GM18870 (cell line): ENCODE measurements around the gene CNTN4.
A peak's percentile ranks its signal among the peaks of the same experiment; 100 is the strongest.
"Not testable (repeated sequence)": the region's sequence is repeated elsewhere in the genome, so short reads cannot be mapped to it uniquely, and the experiment has no call there.

ENCODE experiments used
- ATAC-seq: cut with Tn5 transposase; IDR thresholded peaks from one replicate; pipeline ENCODE4 v1.9.1; 2021; ENCODE audit warnings: moderate library complexity; ENCODE audit not compliant: unreplicated experiment

CNTN4 gene

DNA sequence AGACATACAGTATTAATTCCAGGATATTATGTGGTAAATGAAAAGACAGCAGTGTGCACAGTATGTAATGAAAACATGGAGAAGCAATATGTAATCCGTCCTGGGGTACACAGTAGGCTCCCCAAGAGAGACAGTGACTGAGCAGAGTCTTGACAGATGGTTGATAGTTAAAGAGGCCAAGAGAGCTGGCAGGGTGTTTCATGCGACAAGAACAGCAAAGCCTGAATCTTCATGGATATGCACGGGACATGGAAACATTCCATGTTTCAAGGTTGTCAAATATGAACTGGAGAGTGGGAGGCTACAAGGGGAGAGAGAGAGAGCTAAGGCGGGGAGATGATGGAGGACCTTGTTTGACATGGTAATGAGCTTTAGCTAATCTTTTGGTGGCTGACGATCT, 673.1 kb downstream of the CNTN4 start:
- no peak for ATAC-seq

DNA sequence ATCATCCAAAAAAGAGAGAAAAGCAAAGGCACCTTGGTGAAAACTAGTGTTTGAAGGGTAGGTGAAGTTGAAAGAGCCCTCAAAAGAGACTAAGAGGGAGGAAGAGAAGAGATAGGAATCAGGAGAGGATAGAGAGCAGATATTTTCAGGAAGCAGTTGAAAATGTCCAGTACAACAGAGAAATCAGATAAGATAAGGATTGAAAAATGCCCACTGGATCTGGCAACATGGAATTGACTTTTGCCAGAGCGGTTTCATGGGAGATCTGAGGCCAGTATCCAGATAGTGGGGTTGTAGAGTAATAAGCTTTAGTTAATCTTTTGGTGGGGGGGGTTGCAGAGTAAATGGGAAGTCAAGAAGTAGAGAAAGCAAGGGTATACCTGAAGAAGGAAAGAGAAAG, 674.1 kb downstream of the CNTN4 start:
- no peak for ATAC-seq

DNA sequence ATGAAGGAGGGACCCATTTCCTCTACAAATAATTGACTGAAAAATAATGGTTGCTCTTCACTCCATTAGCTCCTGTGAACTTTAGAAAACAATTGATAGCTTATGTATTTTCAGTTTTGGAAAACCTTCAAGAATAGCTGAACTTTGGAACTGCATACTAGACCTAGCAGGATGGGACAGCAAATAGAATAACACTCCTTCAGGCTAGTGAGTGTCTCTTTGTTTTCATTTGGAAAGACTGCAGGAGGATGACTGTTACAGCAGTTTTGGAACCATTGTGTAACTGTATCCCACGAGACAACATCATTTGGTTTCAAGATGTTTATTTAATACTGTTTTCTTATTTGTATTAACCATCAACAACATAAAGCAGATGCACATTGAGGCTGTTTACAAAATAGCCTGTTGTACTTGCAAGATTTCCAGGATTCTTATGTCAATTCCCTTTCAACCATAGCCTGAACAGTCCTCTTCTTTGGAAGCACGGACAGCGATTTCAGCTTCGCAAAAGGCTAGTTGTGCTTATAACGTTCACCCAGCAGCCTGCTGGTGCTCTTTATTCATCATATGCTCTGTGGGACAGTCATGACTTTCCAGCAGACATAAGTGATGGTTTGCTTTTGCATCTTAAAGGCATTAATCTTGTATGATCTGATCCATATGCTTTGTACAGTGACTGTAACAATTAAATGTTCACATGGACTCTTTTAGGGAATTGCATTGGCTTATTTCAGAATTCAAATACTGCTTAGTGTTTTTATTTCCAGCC, 676.0 kb downstream of the CNTN4 start:
- ATAC-seq, result no peak

DNA sequence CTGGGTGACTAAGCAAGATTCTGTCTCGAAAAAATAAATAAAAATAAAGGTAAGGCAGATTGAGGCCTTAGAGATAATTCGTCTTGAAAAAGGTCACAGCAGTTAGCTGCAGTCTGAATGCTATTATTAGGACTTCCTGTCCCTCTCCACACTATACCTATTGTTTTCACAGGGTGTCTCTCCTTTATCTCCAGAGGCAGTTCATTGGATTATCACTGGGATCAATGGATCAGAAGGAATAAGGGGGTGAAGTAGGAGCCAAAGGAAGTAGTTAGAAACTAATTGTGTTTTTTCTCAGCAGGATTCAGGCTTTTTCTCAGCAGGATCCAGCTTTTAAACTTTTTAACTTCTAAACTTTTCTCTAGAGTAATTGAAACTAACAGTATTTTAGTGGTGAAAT, 684.6 kb downstream of the CNTN4 start:
- no peak for ATAC-seq

DNA sequence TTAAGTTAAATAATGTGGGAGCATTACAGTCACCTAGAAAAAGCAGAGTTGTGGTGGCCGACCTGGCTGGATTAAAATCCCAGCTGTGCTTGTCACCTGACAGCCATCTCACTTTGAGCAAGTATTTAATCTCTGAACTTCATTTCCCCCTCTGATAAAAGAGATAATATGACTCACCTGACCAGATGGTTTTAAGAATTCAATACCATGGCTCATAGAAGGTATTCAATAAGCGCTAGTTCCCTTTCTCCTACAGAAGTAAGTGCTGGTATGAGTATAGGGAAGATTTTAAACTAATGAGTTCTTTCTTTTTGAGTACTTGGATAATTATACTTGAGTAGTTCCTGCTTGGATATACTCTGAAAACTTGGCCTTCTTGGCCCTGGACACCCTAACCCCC, 686.0 kb downstream of the CNTN4 start:
- ATAC-seq, result no peak

DNA sequence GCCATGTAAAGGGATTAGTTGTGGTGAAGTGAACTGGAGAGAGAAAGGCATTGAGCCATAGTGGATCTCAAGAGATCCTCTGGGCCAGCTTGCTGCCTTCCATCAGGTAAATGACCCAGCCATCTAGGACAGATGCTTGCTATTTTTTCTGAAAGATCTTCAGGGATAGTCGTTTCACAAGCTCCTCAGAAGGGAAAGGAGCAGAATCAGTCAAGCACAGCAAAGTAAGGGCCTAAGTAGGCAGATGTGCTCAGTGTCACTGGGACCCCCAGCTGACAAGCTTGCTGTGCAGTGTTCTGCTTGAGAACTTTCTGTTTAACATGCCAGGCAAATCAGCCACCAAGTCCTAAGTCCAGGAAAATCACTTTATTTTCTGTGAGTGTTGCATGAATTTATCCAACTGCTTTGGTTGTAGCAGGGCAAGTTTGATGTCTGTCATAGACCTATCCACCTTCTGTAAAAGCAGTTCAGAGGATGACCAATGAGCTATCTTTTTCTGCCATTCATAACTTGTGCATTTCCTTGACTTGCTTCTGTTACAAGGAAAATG, 691.7 kb downstream of the CNTN4 start:
- no peak for ATAC-seq

DNA sequence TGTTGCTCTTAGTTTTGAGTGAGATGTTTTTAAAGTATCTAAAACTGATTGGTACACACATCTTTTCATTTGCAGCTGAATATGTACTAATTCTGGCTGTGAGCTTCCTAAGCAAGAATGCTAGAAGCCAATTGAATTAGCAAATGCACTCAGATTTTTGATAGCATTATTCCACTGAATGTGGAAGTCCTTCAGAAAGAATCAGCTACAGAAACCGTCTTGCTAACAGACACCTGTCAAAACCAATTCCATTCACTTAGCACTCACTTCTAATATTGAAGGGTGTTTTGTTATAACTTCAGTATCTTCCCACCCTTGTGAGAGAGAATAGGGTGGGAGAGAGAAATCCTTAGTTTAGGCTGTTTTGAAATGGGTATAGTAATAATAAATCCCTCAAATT, 693.8 kb downstream of the CNTN4 start:
- ATAC-seq, result no peak

DNA sequence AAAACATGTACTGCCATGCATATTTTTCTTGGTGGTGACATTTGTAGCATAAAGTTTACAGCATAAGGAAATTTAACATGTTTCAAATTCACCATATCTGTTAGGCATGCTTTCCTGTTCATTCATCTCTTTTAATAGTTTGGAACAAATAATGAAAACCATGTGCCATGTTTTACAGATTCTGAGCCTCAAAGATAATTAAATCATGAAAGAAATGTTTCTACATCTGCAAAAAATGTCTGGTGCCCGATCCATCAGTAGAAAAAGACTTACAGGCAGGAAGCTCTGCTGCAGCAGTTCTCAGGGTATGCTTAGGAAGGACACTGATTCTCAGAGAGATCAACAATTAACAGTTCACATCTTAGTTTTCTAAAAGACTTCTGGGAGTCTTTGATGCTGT, 695.3 kb downstream of the CNTN4 start:
- no peak for ATAC-seq

DNA sequence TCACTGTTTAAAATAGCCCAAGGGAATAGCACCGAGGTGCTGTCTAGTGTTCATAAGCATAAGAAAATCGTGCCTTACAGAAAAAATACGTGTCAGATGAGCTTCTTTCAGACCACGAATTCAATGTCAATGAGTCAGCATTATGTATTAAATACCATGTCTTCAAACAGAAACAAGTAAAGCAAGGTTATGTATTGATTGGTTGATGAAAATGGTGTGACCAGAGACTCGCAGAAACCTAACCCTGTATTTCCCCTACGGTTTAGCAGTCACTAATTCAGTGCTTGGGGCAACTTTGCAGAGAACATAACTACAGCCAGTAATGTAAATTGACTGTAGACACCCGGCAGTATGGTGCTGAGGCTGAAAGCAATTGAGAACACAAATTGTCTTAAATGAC, 703.8 kb downstream of the CNTN4 start:
- peak; percentile 73 for ATAC-seq

DNA sequence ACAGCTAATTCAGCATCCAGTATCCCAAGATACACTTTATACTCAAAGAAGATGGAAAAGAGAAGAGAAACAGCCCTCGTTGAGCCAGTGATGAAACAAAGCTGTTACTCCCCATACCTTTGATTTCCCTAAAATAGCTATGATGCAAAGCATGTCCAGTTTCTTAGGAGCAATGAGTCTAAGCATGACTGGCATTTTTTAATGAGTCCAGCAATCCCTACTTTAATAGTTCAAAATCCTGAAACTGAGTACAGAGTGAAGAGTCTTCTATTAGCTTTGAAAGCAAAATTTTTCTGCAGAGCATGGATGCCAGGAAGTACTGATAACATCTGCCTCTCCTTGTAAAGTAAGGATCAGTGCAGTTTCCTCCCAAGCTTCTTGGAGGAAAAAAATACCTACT, 708.8 kb downstream of the CNTN4 start:
- no peak for ATAC-seq

DNA sequence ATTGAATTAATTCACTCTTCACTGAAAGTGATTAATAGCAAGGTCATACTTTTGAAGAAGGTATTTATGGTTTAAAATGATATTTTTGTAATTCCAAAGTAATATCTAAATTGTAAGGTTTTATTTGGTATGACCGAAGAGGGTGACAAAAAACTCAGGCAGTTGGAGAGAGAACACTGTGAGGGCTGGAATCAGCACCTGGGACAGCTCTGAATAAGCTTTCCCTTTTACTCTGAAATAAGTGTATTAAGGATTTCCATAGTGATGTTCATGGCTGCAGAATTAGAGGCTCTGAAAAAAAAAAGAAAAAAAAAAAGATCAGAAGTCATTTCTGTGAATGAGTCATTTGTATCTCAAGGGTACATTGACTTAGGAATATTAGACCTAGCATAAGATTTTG, 712.1 kb downstream of the CNTN4 start:
- ATAC-seq, result no peak

DNA sequence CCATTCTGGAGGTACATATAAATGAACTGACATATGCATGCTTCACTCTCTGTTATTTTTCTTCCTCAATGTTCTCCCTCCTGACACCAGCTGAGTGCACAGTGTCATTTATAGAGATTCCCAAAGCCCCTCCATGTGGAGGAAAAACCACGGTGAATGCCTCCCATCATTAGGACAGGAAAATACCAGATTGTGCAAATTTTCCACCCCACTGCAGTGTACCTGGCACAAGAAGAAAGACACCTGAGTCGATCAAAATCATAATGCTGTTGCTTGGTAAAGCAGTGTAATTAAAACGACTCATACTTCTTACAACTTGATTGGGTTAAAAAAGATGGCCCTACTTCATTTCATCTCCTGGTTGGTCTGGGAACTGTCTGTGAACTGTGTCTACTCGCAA, 720.9 kb downstream of the CNTN4 start:
- ATAC-seq, result no peak

DNA sequence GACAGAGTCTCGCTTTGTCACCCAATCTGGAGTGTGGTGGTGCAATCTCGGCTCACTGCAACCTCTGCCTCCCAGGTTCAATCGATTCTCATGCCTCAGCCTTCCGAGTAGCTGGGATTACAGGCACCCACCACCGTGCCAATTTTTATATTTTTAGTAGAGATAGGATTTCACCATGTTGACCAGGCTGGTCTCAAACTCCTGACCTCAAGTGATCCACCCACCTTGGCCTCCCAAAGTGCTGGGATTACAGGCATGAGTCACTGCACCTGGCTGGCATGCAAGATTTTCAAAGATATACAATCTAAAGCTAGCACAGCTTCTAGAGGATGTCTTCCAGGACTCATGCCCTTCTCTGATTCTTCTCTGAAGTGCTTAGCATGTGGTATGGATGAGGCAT, 722.3 kb downstream of the CNTN4 start:
- ATAC-seq, result not testable (repeated sequence)

DNA sequence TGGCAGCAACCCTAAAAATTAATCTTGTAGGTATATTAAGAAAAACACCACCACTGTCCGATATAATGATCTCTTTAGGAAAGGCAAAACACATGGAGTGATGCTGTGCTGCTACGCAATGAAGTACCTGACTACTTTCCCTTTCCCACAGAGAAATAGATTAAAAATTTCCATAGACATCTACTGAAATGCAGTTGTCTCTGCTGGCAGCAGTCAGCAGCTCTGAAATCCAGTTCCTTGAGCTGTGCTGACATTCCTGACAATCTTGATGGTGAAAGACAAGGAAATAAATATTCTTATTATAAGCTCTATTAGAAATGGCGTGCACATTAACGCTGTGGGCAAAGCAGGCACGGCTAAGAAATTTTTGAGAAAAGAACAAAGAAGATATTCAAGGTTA, 723.9 kb downstream of the CNTN4 start:
- no peak for ATAC-seq

DNA sequence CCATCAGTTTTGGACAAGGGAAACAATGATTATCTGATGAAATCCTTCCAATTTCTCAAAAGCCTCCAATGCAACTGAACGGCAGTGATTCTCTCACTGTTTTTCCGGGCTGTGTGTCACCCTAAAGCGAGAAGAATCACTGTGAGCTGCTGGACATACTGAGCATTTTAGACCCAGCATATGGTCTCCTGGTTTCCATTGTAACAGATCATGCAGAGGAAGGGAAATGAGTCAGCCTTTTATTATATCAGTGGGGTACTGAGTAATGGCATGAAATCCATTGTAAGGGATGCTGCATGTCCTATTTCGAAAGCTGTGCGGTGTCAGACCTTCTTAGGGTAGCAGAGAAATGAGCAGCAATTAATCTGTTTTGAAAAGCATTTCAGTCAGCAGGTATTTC, 724.4 kb downstream of the CNTN4 start:
- no peak for ATAC-seq

DNA sequence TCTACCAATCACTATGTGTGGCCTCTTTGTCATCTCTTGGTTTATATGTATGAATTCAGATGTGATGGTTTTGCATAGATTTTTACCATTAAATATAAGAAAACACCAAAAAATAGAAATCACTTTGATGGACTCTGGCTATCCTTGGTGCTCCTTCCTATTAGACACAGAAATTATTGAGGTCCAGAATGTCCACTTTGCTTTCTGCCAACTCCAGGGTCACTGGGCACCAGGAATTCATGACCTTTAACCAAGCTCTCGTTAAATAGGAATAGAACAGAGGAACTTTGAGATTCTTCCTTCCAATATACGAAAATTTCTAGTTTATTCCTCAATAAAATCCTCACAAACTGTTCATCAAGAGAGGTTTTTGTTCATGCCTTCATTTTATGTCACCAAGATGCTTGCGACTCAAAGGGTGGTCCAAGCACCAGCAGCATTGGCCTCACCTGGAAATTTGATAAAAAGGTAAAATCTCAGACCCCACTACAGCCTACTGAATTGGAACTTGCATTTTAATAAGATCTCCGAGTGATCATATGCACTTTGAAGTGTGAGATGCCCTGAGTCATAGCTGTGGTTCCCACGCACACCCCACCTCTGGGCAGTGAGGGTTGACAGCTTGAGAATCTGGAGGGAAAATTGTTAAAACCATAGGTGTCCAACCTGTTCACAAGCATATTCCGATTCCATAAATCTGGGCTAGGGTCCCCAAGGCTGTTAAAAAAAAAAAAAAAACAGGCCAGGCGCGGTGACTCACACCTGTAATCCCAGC, 725.0 kb downstream of the CNTN4 start:
- no peak for ATAC-seq

DNA sequence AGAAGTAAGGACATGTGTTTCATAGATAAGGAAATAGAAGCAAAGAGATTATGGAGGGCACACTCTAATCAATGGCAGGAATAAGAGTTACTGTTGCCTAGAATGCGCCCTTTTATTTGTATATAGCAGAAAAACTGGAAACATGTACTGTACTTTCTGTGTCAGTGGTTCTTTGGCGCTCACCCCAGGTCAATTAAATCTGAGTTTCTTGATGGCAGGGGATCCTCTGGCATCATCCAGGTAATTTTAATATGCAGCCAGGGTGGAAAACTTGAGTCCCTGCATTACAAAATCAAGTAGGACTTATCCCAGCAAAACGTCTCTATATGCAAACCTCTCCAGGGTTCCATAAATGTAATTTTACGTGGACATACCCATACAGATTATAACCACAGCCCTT, 727.4 kb downstream of the CNTN4 start:
- no peak for ATAC-seq

DNA sequence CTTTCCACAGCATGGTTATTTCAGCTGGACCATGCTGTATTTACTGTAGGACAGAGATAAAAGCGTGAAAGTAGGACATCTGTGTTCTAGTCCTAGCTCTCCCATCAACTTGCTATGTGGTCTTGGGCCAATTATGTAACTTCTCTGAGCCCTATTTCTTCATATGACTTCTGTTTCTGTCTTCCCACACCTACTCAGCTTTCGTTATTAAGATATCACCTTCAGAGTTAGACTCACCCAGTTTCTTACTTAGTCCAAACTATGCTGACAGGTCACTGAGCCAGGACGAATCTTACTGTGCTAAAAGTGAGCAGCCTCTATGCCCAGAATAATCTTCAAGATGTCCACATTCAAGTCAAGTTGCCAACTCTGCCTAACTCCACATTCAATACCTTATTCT, 727.8 kb downstream of the CNTN4 start:
- ATAC-seq, result peak; percentile 55

DNA sequence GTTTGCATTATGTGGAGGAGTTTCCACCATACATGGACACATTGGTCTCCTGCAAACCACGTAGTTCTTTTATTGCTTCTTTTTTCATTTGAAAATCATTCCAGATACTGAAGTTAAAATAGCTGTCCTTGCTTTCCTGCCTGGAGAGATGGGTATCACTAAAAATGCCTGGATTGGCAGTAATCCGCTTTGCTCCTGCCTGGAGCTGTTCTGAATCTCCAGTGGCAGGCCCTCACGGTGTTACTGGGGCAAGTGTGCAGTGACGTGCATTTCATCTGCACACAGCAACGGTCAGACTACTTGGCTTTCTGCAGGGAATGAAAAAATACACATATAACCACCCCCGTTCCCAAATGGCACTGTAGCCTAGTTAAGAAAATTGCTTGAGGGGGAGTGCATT, 738.6 kb downstream of the CNTN4 start:
- no peak for ATAC-seq

DNA sequence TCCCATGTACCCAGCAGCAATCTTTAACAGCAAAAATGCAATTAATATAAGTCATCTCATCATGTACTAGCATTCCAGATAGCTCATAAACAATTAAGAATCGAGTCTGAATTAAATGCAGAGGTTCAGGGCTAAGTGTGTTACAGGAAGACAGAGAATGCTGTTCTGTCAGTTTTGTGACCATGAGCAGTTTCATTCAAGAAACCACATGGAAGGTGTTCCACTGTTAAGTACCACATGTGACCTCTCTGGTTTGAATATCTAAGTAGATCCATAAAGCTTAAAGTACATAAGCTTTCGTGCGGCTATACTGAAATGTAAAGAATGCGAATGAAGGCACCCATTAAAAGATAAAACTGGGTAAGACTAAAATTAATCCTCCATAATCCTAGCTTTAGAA, 739.2 kb downstream of the CNTN4 start:
- no peak for ATAC-seq

DNA sequence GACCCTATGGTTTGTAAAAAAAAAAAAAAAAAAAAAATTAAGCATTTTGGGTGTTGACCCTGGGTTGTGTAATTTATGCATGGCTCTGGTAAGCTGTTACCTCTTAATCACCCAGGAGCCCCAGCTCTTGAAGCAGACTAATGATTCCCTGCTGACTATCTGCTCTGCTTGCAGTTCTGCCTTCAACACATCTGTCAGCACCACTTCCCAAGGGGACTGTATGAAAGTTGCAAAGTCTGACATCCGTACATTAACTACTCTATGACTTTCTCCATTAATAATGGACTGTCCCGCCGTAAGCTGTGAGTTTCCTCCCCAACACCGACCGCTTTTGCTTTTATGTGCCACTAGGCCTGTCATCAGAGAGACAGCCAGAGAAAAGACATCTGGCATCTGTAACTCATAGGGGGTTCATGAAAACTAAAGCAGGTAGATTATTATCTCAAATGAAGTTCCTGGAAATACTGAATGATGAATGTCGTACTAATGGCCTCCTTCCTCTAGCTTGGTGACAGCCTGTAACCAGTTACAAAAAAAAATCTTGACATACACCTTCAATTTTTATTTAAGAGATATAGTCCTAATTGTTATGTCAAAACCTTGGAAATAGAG, 740.0 kb downstream of the CNTN4 start:
- ATAC-seq, result no peak

DNA sequence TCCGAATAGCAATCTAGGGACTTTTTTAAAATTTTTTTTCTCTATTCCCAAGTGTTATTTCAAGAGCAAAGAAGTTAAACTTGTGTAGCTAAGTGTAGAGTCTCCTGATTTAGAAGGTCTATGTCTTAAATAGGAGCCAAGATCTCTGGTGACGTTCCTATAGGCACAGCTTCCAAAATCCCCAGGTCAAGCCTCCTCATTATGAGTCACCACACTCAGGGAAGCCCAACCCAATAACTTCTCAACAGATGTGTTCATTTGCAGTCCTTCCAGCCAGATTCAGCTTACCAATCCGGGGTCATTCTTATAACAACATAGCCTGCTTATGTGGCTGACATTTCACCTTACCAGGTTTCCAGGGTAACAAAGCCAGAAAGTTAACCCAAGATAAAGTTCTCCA, 741.2 kb downstream of the CNTN4 start:
- ATAC-seq, result no peak
